Measurements from ENCODE around the gene OXNAD1.

The OXNAD1 gene

GRCh38 chr3:16284633-16285032, 19.6 kb downstream of the OXNAD1 start:
- DNase-seq, result no peak

GRCh38 chr3:16286161-16286560, 21.1 kb downstream of the OXNAD1 start:
- DNase-seq, result no peak

- DNase-seq, result no peak
Observed at GRCh38 chr3:16286751-16287543, 21.9 kb downstream of the OXNAD1 start.

GRCh38 chr3:16288664-16289063, 23.7 kb downstream of the OXNAD1 start:
- DNase-seq, result no peak

GRCh38 chr3:16289144-16289889, 24.3 kb downstream of the OXNAD1 start:
- no peak for DNase-seq

- no peak for DNase-seq
Observed at GRCh38 chr3:16290007-16290826, 25.2 kb downstream of the OXNAD1 start.

GRCh38 chr3:16290827-16291196, 25.8 kb downstream of the OXNAD1 start:
- DNase-seq, result no peak

GRCh38 chr3:16294844-16295243, 29.8 kb downstream of the OXNAD1 start:
- DNase-seq, result no peak

- no peak for DNase-seq
Observed at GRCh38 chr3:16295298-16295890, 30.4 kb downstream of the OXNAD1 start.

- no peak for DNase-seq
Observed at GRCh38 chr3:16297997-16298885, 33.2 kb downstream of the OXNAD1 start.

GRCh38 chr3:16298891-16299290, 33.9 kb downstream of the OXNAD1 start:
- DNase-seq, result no peak

GRCh38 chr3:16299746-16300145, 34.7 kb downstream of the OXNAD1 start:
- no peak for DNase-seq

GRCh38 chr3:16300307-16300706, 35.3 kb downstream of the OXNAD1 start:
- no peak for DNase-seq

GRCh38 chr3:16300881-16301359, 35.9 kb downstream of the OXNAD1 start:
- no peak for DNase-seq

GRCh38 chr3:16301507-16301906, 36.5 kb downstream of the OXNAD1 start:
- no peak for DNase-seq

GRCh38 chr3:16302082-16302631, 37.1 kb downstream of the OXNAD1 start:
- no peak for DNase-seq

GRCh38 chr3:16303037-16303575, 38.1 kb downstream of the OXNAD1 start:
- no peak for DNase-seq

GRCh38 chr3:16304061-16305010, 39.3 kb downstream of the OXNAD1 start:
- DNase-seq, result no peak

GRCh38 chr3:16305111-16305541, 40.1 kb downstream of the OXNAD1 start:
- DNase-seq, result no peak

Measured in 8988T (cell line).